IPS-NIHi11 (cell line): ENCODE results near the gene CSPG5.
A peak's percentile ranks its signal among the peaks of the same experiment; 100 is the strongest.

ENCODE experiments used
- DNase-seq: peaks from one replicate; pipeline ENCODE4 v3.0.0; 2012; ENCODE audit warnings: mixed read lengths, low spot score

CSPG5 gene

GRCh38 chr3:47586746-47587145, 8.1 kb upstream of the CSPG5 start:
- no peak for DNase-seq

- DNase-seq = no peak
Measured at GRCh38 chr3:47583320-47584075, 4.8 kb upstream of the CSPG5 start.

- no peak for DNase-seq
Measured at GRCh38 chr3:47581835-47582234, 3.2 kb upstream of the CSPG5 start.

- DNase-seq = no peak
Measured at GRCh38 chr3:47581422-47581821, 2.8 kb upstream of the CSPG5 start.

- no peak for DNase-seq
Measured at GRCh38 chr3:47580481-47580880, 1.8 kb upstream of the CSPG5 start.

GRCh38 chr3:47579875-47580274, 1.2 kb upstream of the CSPG5 start:
- no peak for DNase-seq

GRCh38 chr3:47578119-47578632, 489 bp downstream of the CSPG5 start:
- peak; percentile 90 for DNase-seq

GRCh38 chr3:47577583-47578118, 1.0 kb downstream of the CSPG5 start:
- peak; percentile 62 for DNase-seq

- DNase-seq = no peak
Measured at GRCh38 chr3:47573190-47574172, 5.2 kb downstream of the CSPG5 start.

GRCh38 chr3:47571391-47572175, 7.1 kb downstream of the CSPG5 start:
- DNase-seq = peak; percentile 41

- no peak for DNase-seq
Measured at GRCh38 chr3:47568901-47569300, 9.8 kb downstream of the CSPG5 start.

- no peak for DNase-seq
Measured at GRCh38 chr3:47567149-47567548, 11.5 kb downstream of the CSPG5 start.

- DNase-seq = no peak
Measured at GRCh38 chr3:47566667-47567066, 12.0 kb downstream of the CSPG5 start.

- DNase-seq = no peak
Measured at GRCh38 chr3:47565734-47566550, 12.7 kb downstream of the CSPG5 start.

GRCh38 chr3:47556351-47556750, 22.3 kb downstream of the CSPG5 start:
- DNase-seq = no peak

- no peak for DNase-seq
Measured at GRCh38 chr3:47554335-47554734, 24.3 kb downstream of the CSPG5 start.

GRCh38 chr3:47553407-47553806, 25.3 kb downstream of the CSPG5 start:
- no peak for DNase-seq

GRCh38 chr3:47542471-47543173, 36.0 kb downstream of the CSPG5 start:
- DNase-seq = peak; percentile 69

- no peak for DNase-seq
Measured at GRCh38 chr3:47541583-47542108, 37.0 kb downstream of the CSPG5 start.

GRCh38 chr3:47540281-47540680, 38.4 kb downstream of the CSPG5 start:
- DNase-seq = no peak
